HG03439 (cell line): ENCODE measurements around the gene KRTAP9-8.
"Not testable (repeated sequence)": the region's sequence is repeated elsewhere in the genome, so short reads cannot be mapped to it uniquely, and the experiment has no call there.

Experiments
- ATAC-seq: cut with Tn5 transposase; IDR thresholded peaks from one replicate; pipeline ENCODE4 v1.9.1; 2021; ENCODE audit warnings: mild to moderate bottlenecking, moderate library complexity; ENCODE audit not compliant: unreplicated experiment

The KRTAP9-8 gene

GRCh38 chr17:41255381-41256290 is 17.8 kb downstream of the KRTAP9-8 start, which contains the start of gene KRTAP9-9:
Gene KRTAP9-9 (plus strand): TSS chr17:41255384.
- ATAC-seq, result not testable (repeated sequence)

GRCh38 chr17:41256291-41256685 is 18.5 kb downstream of the KRTAP9-8 start:
- ATAC-seq, result no peak

- no peak for ATAC-seq
Observed at GRCh38 chr17:41258406-41258805, 20.6 kb downstream of the KRTAP9-8 start.

- ATAC-seq, result no peak
Observed at GRCh38 chr17:41263212-41263611, 25.4 kb downstream of the KRTAP9-8 start.

- ATAC-seq, result no peak
Observed at GRCh38 chr17:41264599-41264998, 26.8 kb downstream of the KRTAP9-8 start.

GRCh38 chr17:41265078-41265477 is 27.3 kb downstream of the KRTAP9-8 start, which contains the start of gene KRTAP9-6:
Gene KRTAP9-6 (plus strand): TSS chr17:41265378. CDS start chr17:41265378, 0 bp downstream.
- no peak for ATAC-seq

GRCh38 chr17:41267711-41268110 is 29.9 kb downstream of the KRTAP9-8 start:
- ATAC-seq, result no peak

GRCh38 chr17:41271323-41271722 is 33.5 kb downstream of the KRTAP9-8 start:
- not testable (repeated sequence) for ATAC-seq

GRCh38 chr17:41271858-41272257 is 34.1 kb downstream of the KRTAP9-8 start:
- ATAC-seq, result no peak

- not testable (repeated sequence) for ATAC-seq
Observed at GRCh38 chr17:41275648-41276190, 37.9 kb downstream of the KRTAP9-8 start, which contains the start of gene KRTAP9-7. Gene KRTAP9-7 (plus strand): TSS chr17:41275698. CDS start chr17:41275698, 0 bp downstream.

GRCh38 chr17:41278176-41278955 is 40.6 kb downstream of the KRTAP9-8 start:
- no peak for ATAC-seq

- ATAC-seq, result no peak
Observed at GRCh38 chr17:41284043-41284442, 46.2 kb downstream of the KRTAP9-8 start.

- no peak for ATAC-seq
Observed at GRCh38 chr17:41284546-41284945, 46.7 kb downstream of the KRTAP9-8 start.

- ATAC-seq, result no peak
Observed at GRCh38 chr17:41287050-41287449, 49.3 kb downstream of the KRTAP9-8 start.
